HEK293 (cell line): ENCODE data around the gene POFUT2.

Source experiments
- CTCF ChIA-PET: fragments of 350-600 bp; formaldehyde crosslinking; extraction: SDS; loops from one replicate; lab custom pipeline; 2021; ENCODE audit warnings: antibody characterized with exemption; lab: Yijun Ruan, JAX
- POLR2A ChIA-PET: fragments of 300-600 bp; formaldehyde crosslinking; extraction: SDS; loops from one replicate; lab custom pipeline; 2020; ENCODE audit warnings: antibody characterized with exemption, inconsistent platforms; lab: Yijun Ruan, JAX
- H3K27ac ChIP-seq: fragments of 200-500 bp; sonication (Bioruptor generic); 2 replicates; pipeline ENCODE4 v1.5.1; 2014; ENCODE audit warnings: low read depth, low read length, control low read depth, inconsistent platforms; ENCODE audit errors: extremely low read depth
- H3K36me3 ChIP-seq, 2 experiments: fragments of 200-500 bp in 1 of 2; sonication (Bioruptor generic) in 1 of 2; 1 replicate in 1 of 2; 2 replicates in 1 of 2; pipeline ENCODE4 v1.5.1; 2014 to 2017; ENCODE audit warnings: inconsistent platforms in 2 of 2, low read length in 2 of 2; ENCODE audit not compliant: control insufficient read depth in 2 of 2, insufficient read depth in 1 of 2
- H3K4me1 ChIP-seq: fragments of 200-500 bp; sonication (Bioruptor generic); 2 replicates; pipeline ENCODE4 v1.5.1; 2014; ENCODE audit warnings: mild to moderate bottlenecking, low read length, inconsistent platforms; ENCODE audit not compliant: control insufficient read depth, insufficient read depth
- H3K4me3 ChIP-seq: 2 replicates; pipeline ENCODE4 v1.5.1; 2011; ENCODE audit warnings: low read depth, mild to moderate bottlenecking, control low read depth, low read length, moderate library complexity
- H3K9me3 ChIP-seq: fragments of 200-500 bp; sonication (Bioruptor generic); 2 replicates; pipeline ENCODE4 v1.5.1; 2014; ENCODE audit warnings: low read depth, low read length, inconsistent platforms; ENCODE audit not compliant: control insufficient read depth, insufficient read depth
- BCL6B ChIP-seq: fragments of 450-650 bp; formaldehyde crosslinking; IDR thresholded peaks from 2 replicates; pipeline ENCODE4 v1.5.1; 2017; ENCODE audit warnings: missing biosample characterization, missing genetic modification characterization
- ELK4 ChIP-seq: IDR thresholded peaks from 2 replicates; pipeline ENCODE4 v1.6.1; 2011; ENCODE audit warnings: mild to moderate bottlenecking, low read depth, low read length, borderline replicate concordance
- KLF1 ChIP-seq: fragments of 450-650 bp; formaldehyde crosslinking; IDR thresholded peaks from 2 replicates; pipeline ENCODE4 v1.5.1; 2016; ENCODE audit warnings: missing biosample characterization, missing genetic modification characterization
- PATZ1 ChIP-seq: fragments of 450-650 bp; formaldehyde crosslinking; IDR thresholded peaks from 2 replicates; pipeline ENCODE4 v1.5.1; 2016; ENCODE audit warnings: missing biosample characterization, missing genetic modification characterization
- YY1 ChIP-seq: fragments of 450-650 bp; formaldehyde crosslinking; IDR thresholded peaks from 2 replicates; pipeline ENCODE4 v1.5.1; 2018; ENCODE audit warnings: missing biosample characterization, missing genetic modification characterization
- ZBTB1 ChIP-seq: fragments of 450-650 bp; formaldehyde crosslinking; IDR thresholded peaks from 2 replicates; pipeline ENCODE4 v1.5.1; 2016; ENCODE audit warnings: missing biosample characterization, missing genetic modification characterization
- ZBTB17 ChIP-seq: fragments of 450-650 bp; formaldehyde crosslinking; IDR thresholded peaks from 2 replicates; pipeline ENCODE4 v1.5.1; 2016; ENCODE audit warnings: missing biosample characterization, missing genetic modification characterization
- ZBTB48 ChIP-seq: fragments of 450-650 bp; formaldehyde crosslinking; IDR thresholded peaks from 2 replicates; pipeline ENCODE4 v1.5.1; 2016; ENCODE audit warnings: missing biosample characterization, missing genetic modification characterization
- ZNF354C ChIP-seq: fragments of 450-650 bp; formaldehyde crosslinking; IDR thresholded peaks from 2 replicates; pipeline ENCODE4 v1.5.1; 2016; ENCODE audit warnings: missing biosample characterization, missing genetic modification characterization, low read depth, borderline replicate concordance
- ZNF37A ChIP-seq: fragments of 450-650 bp; IDR thresholded peaks from 2 replicates; pipeline ENCODE4 v1.5.1; 2018; ENCODE audit warnings: missing biosample characterization, missing genetic modification characterization
- ZNF48 ChIP-seq: fragments of 450-650 bp; formaldehyde crosslinking; IDR thresholded peaks from 2 replicates; pipeline ENCODE4 v1.5.1; 2016; ENCODE audit warnings: missing biosample characterization, missing genetic modification characterization
- ZNF510 ChIP-seq: fragments of 450-650 bp; formaldehyde crosslinking; IDR thresholded peaks from 2 replicates; pipeline ENCODE4 v1.5.1; 2018; ENCODE audit warnings: mild to moderate bottlenecking, missing genetic modification characterization, missing biosample characterization; ENCODE audit not compliant: insufficient replicate concordance
- ZNF621 ChIP-seq: fragments of 450-650 bp; formaldehyde crosslinking; IDR thresholded peaks from 2 replicates; pipeline ENCODE4 v1.5.1; 2017; ENCODE audit warnings: missing biosample characterization, missing genetic modification characterization
- ZNF670 ChIP-seq: fragments of 450-650 bp; formaldehyde crosslinking; IDR thresholded peaks from 2 replicates; pipeline ENCODE4 v1.5.1; 2016; ENCODE audit warnings: missing biosample characterization, missing genetic modification characterization, low read depth
- ZNF792 ChIP-seq: fragments of 450-650 bp; formaldehyde crosslinking; IDR thresholded peaks from 2 replicates; pipeline ENCODE4 v1.5.1; 2016; ENCODE audit warnings: missing biosample characterization, missing genetic modification characterization
- ZSCAN4 ChIP-seq: fragments of 450-650 bp; formaldehyde crosslinking; IDR thresholded peaks from 2 replicates; pipeline ENCODE4 v1.5.1; 2017; ENCODE audit warnings: missing biosample characterization, missing genetic modification characterization
- TF ChIP-seq, protein P1 (sequence below): fragments of 450-650 bp; formaldehyde crosslinking; IDR thresholded peaks from 2 replicates; pipeline ENCODE4 v1.5.1; 2016; ENCODE audit warnings: missing biosample characterization, missing genetic modification characterization
- TF ChIP-seq, protein P2 (sequence below): fragments of 450-650 bp; formaldehyde crosslinking; IDR thresholded peaks from 2 replicates; pipeline ENCODE4 v1.5.1; 2017; ENCODE audit warnings: missing biosample characterization, missing genetic modification characterization
- TF ChIP-seq, protein P3 (sequence below): fragments of 450-650 bp; formaldehyde crosslinking; IDR thresholded peaks from 2 replicates; pipeline ENCODE4 v1.5.1; 2016; ENCODE audit warnings: missing biosample characterization, missing genetic modification characterization, low read depth

The POFUT2 gene

DNA sequence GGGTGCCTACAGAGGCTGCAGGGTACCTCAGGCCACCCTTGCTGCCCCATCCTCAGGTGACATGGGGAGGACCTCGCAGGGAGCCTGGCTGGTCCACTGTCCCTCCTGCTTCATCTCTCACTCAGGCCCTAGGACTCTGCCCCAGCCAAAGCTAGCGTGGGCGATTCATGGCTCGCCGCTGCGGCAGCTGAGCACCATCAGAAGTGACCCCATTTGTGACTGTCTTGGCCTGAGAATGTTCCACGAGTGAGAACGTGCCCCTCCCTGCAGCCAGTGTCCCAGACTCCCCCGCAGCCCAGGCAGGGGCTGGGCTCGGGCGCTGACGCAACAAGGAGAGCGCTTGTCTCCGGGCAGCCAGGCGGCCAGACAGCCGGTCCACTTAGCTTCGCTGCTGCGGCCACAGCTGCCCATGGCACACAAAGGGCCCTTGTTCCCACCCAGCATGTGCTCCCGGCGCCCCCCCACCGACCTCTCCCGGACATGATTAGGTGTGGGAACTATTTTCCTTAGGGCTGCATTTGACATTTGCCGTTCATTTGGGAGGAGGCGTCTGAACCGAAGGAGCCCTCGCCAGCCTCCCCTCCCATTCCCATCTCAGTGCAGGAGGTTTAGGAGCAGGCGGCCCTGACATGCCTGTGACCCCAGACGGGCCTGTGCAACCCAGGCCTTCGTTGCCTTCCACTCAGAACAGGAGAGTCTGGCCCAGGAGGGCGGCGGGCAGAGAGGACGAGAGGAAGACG lies 19.3 kb upstream of the POFUT2 start:
- TF ChIP-seq ZNF792 (tag by site-specific recombination) (no peak), BCL6B (tag by site-specific recombination) (no peak), PATZ1 (no peak), ZNF621 (tag by site-specific recombination) (no peak), ZBTB1 (no peak), ZNF48 (tag by site-specific recombination) (no peak), ELK4 (no peak), ZBTB48 (tag by site-specific recombination) (no peak), ZNF354C (tag by site-specific recombination) (no peak), ZNF670 (tag by site-specific recombination) (no peak), ZSCAN4 (no peak), KLF1 (tag by site-specific recombination) (no peak), ZNF510 (tag by site-specific recombination) (no peak), ZNF37A (tag by site-specific recombination) (no peak), ZBTB17 (tag by site-specific recombination) (no peak), YY1 (tag by site-specific recombination) (no peak)
- TF ChIP-seq, protein P1, sequence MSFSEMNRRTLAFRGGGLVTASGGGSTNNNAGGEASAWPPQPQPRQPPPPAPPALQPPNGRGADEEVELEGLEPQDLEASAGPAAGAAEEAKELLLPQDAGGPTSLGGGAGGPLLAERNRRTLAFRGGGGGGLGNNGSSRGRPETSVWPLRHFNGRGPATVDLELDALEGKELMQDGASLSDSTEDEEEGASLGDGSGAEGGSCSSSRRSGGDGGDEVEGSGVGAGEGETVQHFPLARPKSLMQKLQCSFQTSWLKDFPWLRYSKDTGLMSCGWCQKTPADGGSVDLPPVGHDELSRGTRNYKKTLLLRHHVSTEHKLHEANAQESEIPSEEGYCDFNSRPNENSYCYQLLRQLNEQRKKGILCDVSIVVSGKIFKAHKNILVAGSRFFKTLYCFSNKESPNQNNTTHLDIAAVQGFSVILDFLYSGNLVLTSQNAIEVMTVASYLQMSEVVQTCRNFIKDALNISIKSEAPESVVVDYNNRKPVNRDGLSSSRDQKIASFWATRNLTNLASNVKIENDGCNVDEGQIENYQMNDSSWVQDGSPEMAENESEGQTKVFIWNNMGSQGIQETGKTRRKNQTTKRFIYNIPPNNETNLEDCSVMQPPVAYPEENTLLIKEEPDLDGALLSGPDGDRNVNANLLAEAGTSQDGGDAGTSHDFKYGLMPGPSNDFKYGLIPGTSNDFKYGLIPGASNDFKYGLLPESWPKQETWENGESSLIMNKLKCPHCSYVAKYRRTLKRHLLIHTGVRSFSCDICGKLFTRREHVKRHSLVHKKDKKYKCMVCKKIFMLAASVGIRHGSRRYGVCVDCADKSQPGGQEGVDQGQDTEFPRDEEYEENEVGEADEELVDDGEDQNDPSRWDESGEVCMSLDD (tag by site-specific recombination) = no peak
- TF ChIP-seq, protein P2, sequence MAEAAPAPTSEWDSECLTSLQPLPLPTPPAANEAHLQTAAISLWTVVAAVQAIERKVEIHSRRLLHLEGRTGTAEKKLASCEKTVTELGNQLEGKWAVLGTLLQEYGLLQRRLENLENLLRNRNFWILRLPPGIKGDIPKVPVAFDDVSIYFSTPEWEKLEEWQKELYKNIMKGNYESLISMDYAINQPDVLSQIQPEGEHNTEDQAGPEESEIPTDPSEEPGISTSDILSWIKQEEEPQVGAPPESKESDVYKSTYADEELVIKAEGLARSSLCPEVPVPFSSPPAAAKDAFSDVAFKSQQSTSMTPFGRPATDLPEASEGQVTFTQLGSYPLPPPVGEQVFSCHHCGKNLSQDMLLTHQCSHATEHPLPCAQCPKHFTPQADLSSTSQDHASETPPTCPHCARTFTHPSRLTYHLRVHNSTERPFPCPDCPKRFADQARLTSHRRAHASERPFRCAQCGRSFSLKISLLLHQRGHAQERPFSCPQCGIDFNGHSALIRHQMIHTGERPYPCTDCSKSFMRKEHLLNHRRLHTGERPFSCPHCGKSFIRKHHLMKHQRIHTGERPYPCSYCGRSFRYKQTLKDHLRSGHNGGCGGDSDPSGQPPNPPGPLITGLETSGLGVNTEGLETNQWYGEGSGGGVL (tag by site-specific recombination) = no peak
- TF ChIP-seq, protein P3, sequence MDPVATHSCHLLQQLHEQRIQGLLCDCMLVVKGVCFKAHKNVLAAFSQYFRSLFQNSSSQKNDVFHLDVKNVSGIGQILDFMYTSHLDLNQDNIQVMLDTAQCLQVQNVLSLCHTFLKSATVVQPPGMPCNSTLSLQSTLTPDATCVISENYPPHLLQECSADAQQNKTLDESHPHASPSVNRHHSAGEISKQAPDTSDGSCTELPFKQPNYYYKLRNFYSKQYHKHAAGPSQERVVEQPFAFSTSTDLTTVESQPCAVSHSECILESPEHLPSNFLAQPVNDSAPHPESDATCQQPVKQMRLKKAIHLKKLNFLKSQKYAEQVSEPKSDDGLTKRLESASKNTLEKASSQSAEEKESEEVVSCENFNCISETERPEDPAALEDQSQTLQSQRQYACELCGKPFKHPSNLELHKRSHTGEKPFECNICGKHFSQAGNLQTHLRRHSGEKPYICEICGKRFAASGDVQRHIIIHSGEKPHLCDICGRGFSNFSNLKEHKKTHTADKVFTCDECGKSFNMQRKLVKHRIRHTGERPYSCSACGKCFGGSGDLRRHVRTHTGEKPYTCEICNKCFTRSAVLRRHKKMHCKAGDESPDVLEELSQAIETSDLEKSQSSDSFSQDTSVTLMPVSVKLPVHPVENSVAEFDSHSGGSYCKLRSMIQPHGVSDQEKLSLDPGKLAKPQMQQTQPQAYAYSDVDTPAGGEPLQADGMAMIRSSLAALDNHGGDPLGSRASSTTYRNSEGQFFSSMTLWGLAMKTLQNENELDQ (tag by site-specific recombination) = no peak
- peaks cover 0 to 2% of the 10 kb centered on the region in 2 experiments; a peak in 1 of 3 replicates for H3K36me3 ChIP-seq
- POLR2A ChIA-PET = no interaction called here
- no peaks in the 10 kb centered on the region for H3K9me3 ChIP-seq
- no peak overlapping the region for H3K27ac ChIP-seq
- H3K4me3 ChIP-seq = no peak overlapping the region
- no peaks in the 10 kb centered on the region for H3K4me1 ChIP-seq
- CTCF ChIA-PET = interaction anchor here (0.7 kb wide), 1 partner anchor 124 kb away, joined by 3 read pairs; no protein-coding TSS in a partner anchor
